ENCODE results near the gene GAL3ST1. TPM values are rescaled to one million over a fixed set of nuclear protein-coding genes. Genes with fewer than 3 reads are reported as not detected.

GAL3ST1 gene
- polyA plus RNA-seq, 1 donor from 2014 or later: 1.6 TPM

- Histone ChIP-seq H3K9ac (ENCODE audit: low read length) (no peak overlapping the region), H3K27me3 (ENCODE audit: insufficient read depth, low read depth, low read length) (no peaks in the 10 kb centered on the region), H3K27ac (ENCODE audit: low read length) (no peak overlapping the region), H3K79me2 (replicated peaks; ENCODE audit: insufficient read depth, low read length) (no peaks in the 10 kb centered on the region), H3K9me3 (ENCODE audit: low read length) (no peaks in the 10 kb centered on the region), H3K4me3 (ENCODE audit: low read length) (no peak overlapping the region), H3F3A (ENCODE audit: insufficient read depth, low read length, poor library complexity, severe bottlenecking) (no peaks in the 10 kb centered on the region), H3K9me2 (ENCODE audit: insufficient read depth, low read length) (no peaks in the 10 kb centered on the region), H4K20me1 (ENCODE audit: insufficient read depth) (no peaks in the 10 kb centered on the region), H2AFZ (ENCODE audit: low read depth, low read length) (no peak overlapping the region), H3K4me2 (ENCODE audit: low read length) (no peak overlapping the region), H3K36me3 (ENCODE audit: insufficient read depth, low read length) (no peaks in the 10 kb centered on the region)
- TF ChIP-seq REST (IDR thresholded peaks at IDR 0.05; ENCODE audit: borderline replicate concordance) (no peak), EZH2 (IDR thresholded peaks at IDR 0.05; ENCODE audit: borderline replicate concordance, insufficient read depth, low read length, poor library complexity, severe bottlenecking) (no peak), CTCF (IDR thresholded peaks at IDR 0.05; ENCODE audit: poor library complexity, severe bottlenecking) (no peak), SMC3 (conservative IDR thresholded peaks at IDR 0.05; ENCODE audit: poor library complexity) (no peak), MXI1 (conservative IDR thresholded peaks at IDR 0.05; ENCODE audit: poor library complexity, severe bottlenecking) (no peak), TAF1 (IDR thresholded peaks at IDR 0.05; ENCODE audit: low read depth) (no peak)
Measured at GRCh38 chr22:30559889-30560288, 14.6 kb downstream of the GAL3ST1 start.

GRCh38 chr22:30557243-30557642, 17.2 kb downstream of the GAL3ST1 start:
- no peaks in the 10 kb centered on the region for H3K79me2 ChIP-seq (replicated peaks; ENCODE audit: insufficient read depth, low read length)
- H3K4me2 ChIP-seq (ENCODE audit: low read length): no peak overlapping the region
- H3F3A ChIP-seq (ENCODE audit: insufficient read depth, low read length, poor library complexity, severe bottlenecking): no peaks in the 10 kb centered on the region
- no peak overlapping the region for H2AFZ ChIP-seq (ENCODE audit: low read depth, low read length)
- H3K36me3 ChIP-seq (ENCODE audit: insufficient read depth, low read length): no peaks in the 10 kb centered on the region
- no peaks in the 10 kb centered on the region for H3K27me3 ChIP-seq (ENCODE audit: insufficient read depth, low read depth, low read length)
- H3K4me3 ChIP-seq (ENCODE audit: low read length): no peak overlapping the region
- H3K27ac ChIP-seq (ENCODE audit: low read length): no peak overlapping the region
- H3K9ac ChIP-seq (ENCODE audit: low read length): no peak overlapping the region
- no peaks in the 10 kb centered on the region for H4K20me1 ChIP-seq (ENCODE audit: insufficient read depth)
- no peak for TF ChIP-seq TAF1 (IDR thresholded peaks at IDR 0.05; ENCODE audit: low read depth)
- no peak for TF ChIP-seq CTCF (IDR thresholded peaks at IDR 0.05; ENCODE audit: poor library complexity, severe bottlenecking)
- TF ChIP-seq EP300 (conservative IDR thresholded peaks at IDR 0.05; ENCODE audit: poor library complexity, severe bottlenecking): no peak
- no peak for TF ChIP-seq POLR2AphosphoS5 (IDR thresholded peaks at IDR 0.05)
- TF ChIP-seq REST (IDR thresholded peaks at IDR 0.05; ENCODE audit: borderline replicate concordance): no peak
- no peaks in the 10 kb centered on the region for H3K9me3 ChIP-seq (ENCODE audit: low read length)
- no peaks in the 10 kb centered on the region for H3K9me2 ChIP-seq (ENCODE audit: insufficient read depth, low read length)

All from neural cell (in vitro differentiated cells).